ENCODE data around the gene DNAH7. TPM values are rescaled to one million over a fixed set of nuclear protein-coding genes. Genes with fewer than 3 reads are reported as not detected.

The DNAH7 gene
- total RNA-seq, 4 donors from 2014 or later, result 1.6 to 5.0 (median 3.0) TPM

- Histone ChIP-seq H3K36me3 (no peaks in the 10 kb centered on the region), H3K9me3 (peaks cover 0 to 17% (median 0%) of the 10 kb centered on the region in 4 donors), H3K27me3 (no peaks in the 10 kb centered on the region), H3K4me3 (no peak overlapping the region), H3K27ac (no peak overlapping the region), H3K4me1 (no peaks in the 10 kb centered on the region)
- 75 to 86% methylated on average over 7 of the region's 7 CpGs for WGBS, 2 donors
- no peak for TF ChIP-seq CTCF (IDR thresholded peaks at IDR 0.05)
- TF ChIP-seq EP300 (IDR thresholded peaks at IDR 0.05), result no peak
- no peak for TF ChIP-seq POLR2A (IDR thresholded peaks at IDR 0.05)
- DNase-seq (ENCODE audit: low spot score in 2 of 2), result no peak
Observed at GRCh38 chr2:195756218-195756942, 312.3 kb downstream of the DNAH7 start.

DNA sequence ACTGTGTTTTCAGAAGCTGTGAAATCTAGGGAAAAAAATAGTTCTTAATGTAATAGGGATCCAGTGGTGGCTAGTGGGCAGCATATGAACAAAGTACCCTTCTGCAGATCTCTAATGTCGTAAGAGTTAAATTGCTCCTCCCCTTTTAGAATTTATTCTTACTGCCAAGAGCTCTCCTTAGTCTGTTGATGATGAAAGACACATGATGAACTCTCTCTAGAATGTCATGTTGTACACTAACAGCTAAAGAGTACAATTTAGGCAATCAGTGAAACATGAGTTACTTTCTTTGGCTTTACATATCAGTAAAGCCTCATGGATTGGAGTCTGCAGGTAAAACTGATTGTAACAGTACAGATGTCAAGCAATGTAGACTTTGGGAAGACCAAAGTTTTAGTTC is 327.4 kb downstream of the DNAH7 start:
- Histone ChIP-seq H3K4me1 (no peaks in the 10 kb centered on the region), H3K27me3 (no peaks in the 10 kb centered on the region), H3K4me3 (no peak overlapping the region), H3K36me3 (peaks cover 0 to 60% (median 0%) of the 10 kb centered on the region in 3 donors), H3K27ac (no peak overlapping the region), H3K9me3 (peaks cover 0 to 27% (median 0%) of the 10 kb centered on the region in 4 donors)
- 95 to 100% methylated on average over 1 of the region's 1 CpG for WGBS, 2 donors
- DNase-seq (ENCODE audit: low spot score in 2 of 2), result no peak
- TF ChIP-seq CTCF (IDR thresholded peaks at IDR 0.05), result no peak
- no peak for TF ChIP-seq POLR2A (IDR thresholded peaks at IDR 0.05)
- TF ChIP-seq EP300 (IDR thresholded peaks at IDR 0.05), result no peak

- no peaks in the 10 kb centered on the region for H3K27me3 ChIP-seq
- whole genome bisulfite sequencing, 2 donors, result 85% methylated on average over 5 of the region's 5 CpGs
- H3K27ac ChIP-seq, result no peak overlapping the region
- peaks cover 0 to 2% (median 0%) of the 10 kb centered on the region in 4 donors for H3K9me3 ChIP-seq
- H3K4me1 ChIP-seq, result no peaks in the 10 kb centered on the region
- TF ChIP-seq EP300 (IDR thresholded peaks at IDR 0.05) (no peak), POLR2A (IDR thresholded peaks at IDR 0.05) (no peak), CTCF (IDR thresholded peaks at IDR 0.05) (no peak)
- no peak overlapping the region for H3K4me3 ChIP-seq
- no peak for DNase-seq (ENCODE audit: low spot score in 2 of 2)
- peaks cover 0 to 71% (median 0%) of the 10 kb centered on the region in 3 donors for H3K36me3 ChIP-seq
Observed at GRCh38 chr2:195737511-195738325, 330.9 kb downstream of the DNAH7 start.

DNA sequence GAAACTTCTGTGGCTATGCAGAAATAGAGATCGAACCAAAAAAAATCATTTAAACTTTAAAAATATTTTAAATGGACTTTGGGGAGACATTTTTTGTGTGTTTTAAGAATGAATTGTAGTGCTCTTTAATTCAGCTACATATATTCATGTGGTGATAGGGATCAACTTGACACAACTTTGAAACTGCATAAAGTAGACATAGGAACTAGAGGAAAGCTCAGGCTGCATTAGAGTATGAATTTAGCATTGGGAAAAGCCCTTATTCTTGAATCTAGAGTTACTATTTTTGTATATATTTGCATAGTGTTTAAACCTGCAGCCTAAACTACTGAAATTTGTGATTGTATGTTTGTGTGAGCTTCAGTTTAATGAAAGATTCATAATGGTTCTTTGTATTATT is 333.3 kb downstream of the DNAH7 start:
- WGBS, 2 donors, result 89 to 91% methylated on average over 1 of the region's 1 CpG
- H3K36me3 ChIP-seq, result peaks cover 0 to 74% (median 0%) of the 10 kb centered on the region in 3 donors
- H3K27ac ChIP-seq, result no peak overlapping the region
- H3K9me3 ChIP-seq, result no peaks in the 10 kb centered on the region
- H3K4me3 ChIP-seq, result no peak overlapping the region
- no peaks in the 10 kb centered on the region for H3K27me3 ChIP-seq
- no peaks in the 10 kb centered on the region for H3K4me1 ChIP-seq
- DNase-seq (ENCODE audit: low spot score in 2 of 2), result no peak
- TF ChIP-seq EP300 (IDR thresholded peaks at IDR 0.05) (no peak), POLR2A (IDR thresholded peaks at IDR 0.05) (no peak), CTCF (IDR thresholded peaks at IDR 0.05) (no peak)

- H3K27me3 ChIP-seq, result no peaks in the 10 kb centered on the region
- H3K4me1 ChIP-seq, result no peaks in the 10 kb centered on the region
- no peak overlapping the region for H3K27ac ChIP-seq
- H3K36me3 ChIP-seq, result peaks cover 0 to 74% (median 0%) of the 10 kb centered on the region in 3 donors
- 73 to 86% methylated on average over 2 of the region's 2 CpGs for WGBS, 2 donors
- TF ChIP-seq CTCF (IDR thresholded peaks at IDR 0.05) (no peak), EP300 (IDR thresholded peaks at IDR 0.05) (no peak), POLR2A (IDR thresholded peaks at IDR 0.05) (no peak)
- no peak for DNase-seq (ENCODE audit: low spot score in 2 of 2)
- H3K9me3 ChIP-seq, result no peaks in the 10 kb centered on the region
- no peak overlapping the region for H3K4me3 ChIP-seq
Observed at GRCh38 chr2:195734931-195735330, 333.7 kb downstream of the DNAH7 start.

Data from tibial nerve (tissue), 4 donors.